Measurements from ENCODE around the gene ADRB1.

Gene ADRB1

DNA sequence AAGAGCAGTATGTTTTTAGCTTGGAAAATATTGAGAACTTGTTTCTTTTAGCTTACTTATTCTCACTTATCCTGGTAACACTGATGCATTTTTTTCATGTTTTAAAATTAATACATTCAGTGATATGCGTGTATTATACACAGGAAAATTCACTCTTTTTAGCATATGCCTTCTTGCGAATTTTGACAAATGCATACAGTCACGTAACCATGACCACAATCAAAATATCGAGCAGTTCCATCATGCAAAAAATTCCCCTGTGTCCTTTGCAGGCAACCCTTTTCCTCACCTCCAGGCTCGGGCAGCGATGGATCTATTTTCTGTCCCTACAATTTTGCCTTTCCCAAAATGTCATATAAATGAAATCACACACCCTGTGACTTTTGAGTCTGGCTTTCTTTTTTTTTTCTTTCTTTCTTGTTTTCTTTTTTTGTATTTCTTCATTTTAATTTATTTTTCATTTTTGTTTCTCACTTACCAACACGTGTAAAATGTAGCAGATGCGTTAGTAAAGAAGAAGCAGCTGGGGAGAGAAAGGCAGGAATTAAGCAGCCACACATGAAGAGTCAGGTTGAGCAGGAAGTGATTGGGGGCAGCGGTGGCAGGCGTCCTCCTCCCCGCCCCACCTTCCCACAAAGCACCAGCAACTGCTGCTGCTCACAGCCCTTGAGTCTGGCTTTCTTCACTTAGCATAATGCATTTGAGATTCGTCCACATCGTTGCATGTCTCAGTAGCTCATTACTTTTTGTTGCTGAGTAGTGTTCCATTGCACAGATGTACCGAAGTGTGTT lies 29.9 kb downstream of the ADRB1 start:
- TF ChIP-seq, protein P1, sequence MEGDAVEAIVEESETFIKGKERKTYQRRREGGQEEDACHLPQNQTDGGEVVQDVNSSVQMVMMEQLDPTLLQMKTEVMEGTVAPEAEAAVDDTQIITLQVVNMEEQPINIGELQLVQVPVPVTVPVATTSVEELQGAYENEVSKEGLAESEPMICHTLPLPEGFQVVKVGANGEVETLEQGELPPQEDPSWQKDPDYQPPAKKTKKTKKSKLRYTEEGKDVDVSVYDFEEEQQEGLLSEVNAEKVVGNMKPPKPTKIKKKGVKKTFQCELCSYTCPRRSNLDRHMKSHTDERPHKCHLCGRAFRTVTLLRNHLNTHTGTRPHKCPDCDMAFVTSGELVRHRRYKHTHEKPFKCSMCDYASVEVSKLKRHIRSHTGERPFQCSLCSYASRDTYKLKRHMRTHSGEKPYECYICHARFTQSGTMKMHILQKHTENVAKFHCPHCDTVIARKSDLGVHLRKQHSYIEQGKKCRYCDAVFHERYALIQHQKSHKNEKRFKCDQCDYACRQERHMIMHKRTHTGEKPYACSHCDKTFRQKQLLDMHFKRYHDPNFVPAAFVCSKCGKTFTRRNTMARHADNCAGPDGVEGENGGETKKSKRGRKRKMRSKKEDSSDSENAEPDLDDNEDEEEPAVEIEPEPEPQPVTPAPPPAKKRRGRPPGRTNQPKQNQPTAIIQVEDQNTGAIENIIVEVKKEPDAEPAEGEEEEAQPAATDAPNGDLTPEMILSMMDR (IDR thresholded peaks at IDR 0.05; ENCODE audit: low read depth, low read length, missing control alignments): no peak

DNA sequence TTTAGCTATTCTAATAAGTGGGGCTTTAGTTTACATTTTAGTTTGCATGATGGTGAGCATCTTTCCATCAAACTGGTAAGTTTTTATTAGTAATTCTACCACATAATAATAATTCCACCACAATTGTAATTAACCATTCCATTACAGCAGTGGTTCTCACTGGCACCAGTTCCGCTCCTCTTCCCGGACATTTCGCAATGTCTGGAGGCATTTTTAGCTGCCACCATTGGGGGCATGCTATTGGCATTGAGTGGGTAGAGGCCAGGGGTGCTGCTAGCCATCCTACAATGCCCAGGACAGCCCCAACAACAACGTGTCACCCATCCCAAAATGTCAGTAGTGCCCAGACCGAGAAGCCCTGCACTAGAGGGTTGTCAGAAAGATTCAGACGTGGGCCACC lies 31.4 kb downstream of the ADRB1 start:
- TF ChIP-seq, protein P1 (IDR thresholded peaks at IDR 0.05; ENCODE audit: low read depth, low read length, missing control alignments): no peak
- no peak for DNase-seq (ENCODE audit: low read depth)

More for the DNA sequence above, 29.9 kb downstream of the ADRB1 start:
- no peak overlapping the region for H3K4me3 ChIP-seq (ENCODE audit: low read depth, low read length)
- DNase-seq (ENCODE audit: low read depth): no peak

DNA sequence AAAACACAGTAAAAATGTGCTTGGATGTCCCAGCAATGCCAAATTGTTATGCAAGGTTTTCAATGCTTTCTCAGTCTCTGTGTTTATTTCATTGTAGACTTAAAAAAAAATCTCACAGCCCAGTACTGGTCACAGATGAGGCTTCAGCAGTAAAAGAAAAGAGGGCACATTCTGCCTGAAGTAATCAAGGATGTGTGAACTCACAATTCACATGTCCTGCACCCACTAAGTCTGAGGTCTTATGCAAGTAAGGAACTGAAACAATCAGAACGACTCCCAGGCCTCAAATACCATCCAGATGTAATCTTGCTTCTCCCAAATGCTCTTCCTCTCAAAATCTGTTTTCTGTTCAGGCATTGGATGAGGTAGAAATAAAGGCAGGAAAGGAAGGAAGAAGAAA lies 33.7 kb downstream of the ADRB1 start:
- no peak overlapping the region for H3K4me3 ChIP-seq (ENCODE audit: low read depth, low read length)
- TF ChIP-seq, protein P1 (IDR thresholded peaks at IDR 0.05; ENCODE audit: low read depth, low read length, missing control alignments): no peak
- DNase-seq (ENCODE audit: low read depth): no peak

More for the DNA sequence above, 31.4 kb downstream of the ADRB1 start:
- H3K4me3 ChIP-seq (ENCODE audit: low read depth, low read length): no peak overlapping the region

DNA sequence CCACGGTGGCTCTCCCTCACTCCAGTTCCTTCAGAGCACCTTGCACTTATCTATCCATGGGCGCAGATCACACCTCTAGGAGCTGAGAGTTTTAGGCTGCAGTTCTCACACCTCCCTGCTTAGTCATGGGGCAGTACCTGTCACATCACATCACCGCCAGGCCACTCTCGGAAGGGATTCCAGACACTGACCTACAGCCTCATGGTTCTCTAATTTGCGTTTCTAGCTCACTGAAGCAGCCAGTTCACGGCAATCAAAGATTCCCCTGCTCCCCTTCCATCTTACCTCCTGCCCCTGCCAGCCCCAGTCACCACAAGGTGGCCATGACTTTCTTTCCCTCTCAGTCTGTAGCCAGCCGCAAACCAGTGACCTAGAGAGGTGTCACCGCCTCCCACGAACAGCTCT lies 34.2 kb downstream of the ADRB1 start:
- TF ChIP-seq, protein P1 (IDR thresholded peaks at IDR 0.05; ENCODE audit: low read depth, low read length, missing control alignments): peak; percentile 27
- no peak for DNase-seq (ENCODE audit: low read depth)
- no peak overlapping the region for H3K4me3 ChIP-seq (ENCODE audit: low read depth, low read length)

DNA sequence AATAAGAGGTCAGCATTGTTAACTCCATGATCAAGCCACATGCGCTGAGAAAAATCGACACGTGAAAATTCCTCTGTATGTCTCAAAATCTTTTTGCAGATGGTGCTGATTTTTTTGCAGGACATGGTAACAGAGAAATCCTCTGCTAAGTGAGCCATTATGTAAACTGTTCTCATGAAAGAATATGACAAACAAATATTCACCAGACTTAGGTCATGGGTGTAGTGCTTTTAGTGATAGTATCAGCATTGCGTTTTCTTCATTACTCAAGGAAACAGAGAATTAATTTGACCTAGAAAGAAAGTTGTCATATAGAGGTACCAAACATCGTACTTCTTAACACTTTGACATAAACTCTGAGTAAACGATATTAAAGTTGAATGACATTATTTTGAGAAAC lies 34.7 kb downstream of the ADRB1 start:
- TF ChIP-seq, protein P1 (IDR thresholded peaks at IDR 0.05; ENCODE audit: low read depth, low read length, missing control alignments): no peak
- H3K4me3 ChIP-seq (ENCODE audit: low read depth, low read length): no peak overlapping the region
- DNase-seq (ENCODE audit: low read depth): no peak

DNA sequence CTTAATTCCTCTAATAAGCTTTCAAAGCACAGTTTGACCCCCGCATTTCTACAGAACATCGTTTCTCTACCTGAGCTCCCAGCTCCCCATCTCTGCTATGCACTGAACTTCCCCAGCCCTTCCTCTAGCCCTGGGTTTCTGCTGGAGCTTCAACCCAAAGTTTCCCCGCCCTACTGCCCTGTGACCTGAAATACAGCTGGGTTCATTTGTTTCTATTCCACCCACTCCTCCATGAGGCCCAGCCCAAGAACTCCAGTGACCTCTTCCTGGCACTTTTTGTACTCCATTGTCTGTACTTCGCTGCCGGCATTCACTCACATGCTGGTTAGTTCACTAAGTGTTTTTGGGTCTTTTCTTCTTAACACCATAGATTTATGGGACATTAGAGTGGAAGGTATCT lies 35.8 kb downstream of the ADRB1 start:
- TF ChIP-seq, protein P1 (IDR thresholded peaks at IDR 0.05; ENCODE audit: low read depth, low read length, missing control alignments): no peak
- no peak for DNase-seq (ENCODE audit: low read depth)
- no peak overlapping the region for H3K4me3 ChIP-seq (ENCODE audit: low read depth, low read length)
